WERI-Rb-1 (cell line): ENCODE results near the gene GNLY.

Experiments
- DNase-seq: peaks from one replicate; pipeline ENCODE4 v3.0.0-alpha.2; 2020
- H3K27ac ChIP-seq: fragments of 250-450 bp; sonication (Bioruptor Pico); 2 replicates; pipeline ENCODE4 v1.5.1; 2020; ENCODE audit warnings: mild to moderate bottlenecking, moderate library complexity
- H3K27me3 ChIP-seq: fragments of 250-450 bp; sonication (Bioruptor Pico); 2 replicates; pipeline ENCODE4 v1.5.1; 2021; ENCODE audit warnings: mild to moderate bottlenecking, low read depth, moderate library complexity; ENCODE audit not compliant: insufficient read depth, severe bottlenecking
- H3K36me3 ChIP-seq: fragments of 250-450 bp; sonication (Bioruptor Pico); 2 replicates; pipeline ENCODE4 v1.5.1; 2020; ENCODE audit warnings: mild to moderate bottlenecking, moderate library complexity
- H3K4me3 ChIP-seq: 2 replicates; pipeline ENCODE4 v1.5.1; 2011; ENCODE audit warnings: low read depth, mild to moderate bottlenecking, control low read depth, low read length
- H3K9me3 ChIP-seq: fragments of 250-450 bp; sonication (Bioruptor Pico); 2 replicates; pipeline ENCODE4 v1.5.1; 2021; ENCODE audit warnings: mild to moderate bottlenecking, moderate library complexity; ENCODE audit not compliant: severe bottlenecking
- CTCF ChIP-seq: IDR thresholded peaks from 2 replicates; pipeline ENCODE4 v1.5.1; 2011; ENCODE audit warnings: low read depth, mild to moderate bottlenecking, control low read depth, inconsistent platforms, low read length

Gene GNLY

GRCh38 chr2:85723707-85724360 lies 29.7 kb downstream of the GNLY start:
- peak overlapping the region; percentile 36 for H3K27ac ChIP-seq
- no peaks in the 10 kb centered on the region for H3K27me3 ChIP-seq
- no peak for DNase-seq
- no peak overlapping the region for H3K4me3 ChIP-seq
- H3K9me3 ChIP-seq = peaks cover 3% of the 10 kb centered on the region
- TF ChIP-seq CTCF = no peak
- H3K36me3 ChIP-seq = no peaks in the 10 kb centered on the region

DNA sequence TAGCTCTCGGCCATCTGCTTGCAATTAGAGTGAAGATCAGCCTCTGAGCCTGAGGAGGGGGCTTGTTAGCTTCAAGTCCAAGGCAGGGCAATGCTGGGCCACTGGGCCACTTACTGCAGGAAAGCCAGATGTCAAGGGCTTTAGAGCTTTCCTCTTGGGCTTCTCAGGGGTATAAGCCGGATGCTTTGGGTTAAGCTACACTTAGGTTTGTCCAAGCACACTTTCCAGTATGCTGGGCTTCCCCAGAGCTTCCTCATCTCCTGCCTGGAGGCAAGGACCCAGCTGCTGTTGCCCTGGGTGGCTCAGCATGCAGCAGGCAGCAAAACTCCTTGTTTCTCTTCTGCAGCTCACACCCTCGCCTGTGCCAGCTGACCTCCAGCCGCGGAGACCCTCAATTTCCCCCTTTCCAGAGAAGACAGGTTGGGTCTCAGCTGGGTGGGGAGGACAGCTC lies 30.6 kb downstream of the GNLY start:
- no peaks in the 10 kb centered on the region for H3K27me3 ChIP-seq
- 0 out of 2 replicates have a peak, but pooled peaks have one; percentile 17 for TF ChIP-seq CTCF
- H3K4me3 ChIP-seq = no peak overlapping the region
- peak; percentile 96 for DNase-seq
- peaks cover 3% of the 10 kb centered on the region for H3K9me3 ChIP-seq
- peak overlapping the region; percentile 43; the same call in 1 of the 2 replicates for H3K27ac ChIP-seq
- H3K36me3 ChIP-seq = no peaks in the 10 kb centered on the region

- Histone ChIP-seq H3K27ac (no peak overlapping the region), H3K36me3 (no peaks in the 10 kb centered on the region), H3K4me3 (no peak overlapping the region), H3K9me3 (peaks cover 3% of the 10 kb centered on the region), H3K27me3 (no peaks in the 10 kb centered on the region)
- no peak for DNase-seq
- no peak for TF ChIP-seq CTCF
These were observed 31.3 kb downstream of the GNLY start for GRCh38 chr2:85725451-85725850.

DNA sequence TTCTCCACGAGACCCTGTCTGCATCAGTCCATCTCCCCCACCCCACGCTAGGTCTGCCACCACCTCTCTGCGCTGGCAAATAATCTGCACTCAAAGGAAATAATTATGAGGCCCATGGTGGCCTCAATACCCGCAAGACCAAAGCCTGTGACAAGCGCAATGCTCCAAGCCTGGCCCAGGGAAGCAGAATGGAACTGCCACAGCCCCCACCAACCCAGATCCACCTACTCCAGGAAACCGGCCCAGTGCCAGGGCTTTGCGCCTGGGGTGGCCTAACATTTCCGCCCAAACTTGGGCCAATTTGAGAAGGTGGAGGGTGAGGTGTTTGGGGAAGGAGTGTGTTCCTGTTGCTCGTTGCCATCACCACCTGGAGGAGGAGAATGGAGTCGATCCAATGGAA lies 33.6 kb downstream of the GNLY start:
- DNase-seq = no peak
- TF ChIP-seq CTCF = no peak
- H3K27ac ChIP-seq = no peak overlapping the region
- no peaks in the 10 kb centered on the region for H3K36me3 ChIP-seq
- H3K9me3 ChIP-seq = no peaks in the 10 kb centered on the region
- no peaks in the 10 kb centered on the region for H3K27me3 ChIP-seq
- H3K4me3 ChIP-seq = no peak overlapping the region

- no peak for TF ChIP-seq CTCF
- no peak overlapping the region for H3K4me3 ChIP-seq
- H3K9me3 ChIP-seq = no peaks in the 10 kb centered on the region
- no peak overlapping the region for H3K27ac ChIP-seq
- H3K27me3 ChIP-seq = no peaks in the 10 kb centered on the region
- DNase-seq = no peak
- no peaks in the 10 kb centered on the region for H3K36me3 ChIP-seq
These were observed 34.2 kb downstream of the GNLY start for GRCh38 chr2:85728342-85728741.
